Suppressor macrophage treated with lipopolysaccharide for 4 hours (primary cell): ENCODE measurements around the gene ETHE1.
"Not testable (repeated sequence)": the region's sequence is repeated elsewhere in the genome, so short reads cannot be mapped to it uniquely, and the experiment has no call there.

Experiments used
- DNase-seq: peaks from one replicate; pipeline ENCODE4 v3.0.0-alpha.2; 2020

Gene ETHE1

GRCh38 chr19:43551399-43552197 lies 24.6 kb upstream of the ETHE1 start:
- DNase-seq, result no peak

- DNase-seq, result no peak
Observed at GRCh38 chr19:43548706-43549105, 21.7 kb upstream of the ETHE1 start.

GRCh38 chr19:43547926-43548325 lies 20.9 kb upstream of the ETHE1 start:
- not testable (repeated sequence) for DNase-seq

GRCh38 chr19:43546581-43546980 lies 19.6 kb upstream of the ETHE1 start:
- no peak for DNase-seq

GRCh38 chr19:43545981-43546380 lies 19.0 kb upstream of the ETHE1 start:
- DNase-seq, result no peak

- no peak for DNase-seq
Observed at GRCh38 chr19:43545276-43545675, 18.3 kb upstream of the ETHE1 start.

- no peak for DNase-seq
Observed at GRCh38 chr19:43544077-43544476, 17.1 kb upstream of the ETHE1 start.

GRCh38 chr19:43541920-43542650 lies 15.1 kb upstream of the ETHE1 start:
- no peak for DNase-seq

- DNase-seq, result no peak
Observed at GRCh38 chr19:43540381-43540780, 13.4 kb upstream of the ETHE1 start.

GRCh38 chr19:43538922-43539321 lies 11.9 kb upstream of the ETHE1 start:
- DNase-seq, result no peak

GRCh38 chr19:43534816-43535761 lies 8.1 kb upstream of the ETHE1 start:
- peak; percentile 55 for DNase-seq

- no peak for DNase-seq
Observed at GRCh38 chr19:43534305-43534815, 7.4 kb upstream of the ETHE1 start.

- peak; percentile 99 for DNase-seq
Observed at GRCh38 chr19:43533546-43534304, 6.7 kb upstream of the ETHE1 start.

- DNase-seq, result peak; percentile 86
Observed at GRCh38 chr19:43532962-43533545, 6.1 kb upstream of the ETHE1 start, which contains the start of gene ZNF575. Gene ZNF575, plus strand, starts transcription at chr19:43533188. Its CDS starts 1,235 bp downstream, at chr19:43534423.

GRCh38 chr19:43532571-43532961 lies 5.6 kb upstream of the ETHE1 start:
- no peak for DNase-seq

GRCh38 chr19:43527860-43528622 lies 1.0 kb upstream of the ETHE1 start:
- peak; percentile 23 for DNase-seq

GRCh38 chr19:43525836-43526771 lies 897 bp downstream of the ETHE1 start:
- peak; percentile 24 for DNase-seq

- peak; percentile 65 for DNase-seq
Observed at GRCh38 chr19:43524922-43525835, 1.8 kb downstream of the ETHE1 start.
